KOPT-K1 (cell line): ENCODE data around the gene CPE.
"Not testable (repeated sequence)": the region's sequence is repeated elsewhere in the genome, so short reads cannot be mapped to it uniquely, and the experiment has no call there.

ENCODE experiments used
- H3K27ac ChIP-seq: fragments of 200-600 bp; sonication (generic); 2 replicates; pipeline ENCODE4 v1.5.1; 2016; ENCODE audit warnings: antibody characterized with exemption, mild to moderate bottlenecking, low read depth, low read length; ENCODE audit not compliant: poor library complexity, severe bottlenecking
- H3K36me3 ChIP-seq: fragments of 200-600 bp; sonication (generic); 2 replicates; pipeline ENCODE4 v1.5.1; 2017; ENCODE audit warnings: antibody characterized with exemption, mild to moderate bottlenecking, low read length, moderate library complexity; ENCODE audit not compliant: insufficient read depth
- H3K9me3 ChIP-seq: fragments of 200-600 bp; sonication (generic); 2 replicates; pipeline ENCODE4 v1.5.1; 2017; ENCODE audit warnings: antibody characterized with exemption, low read length, mild to moderate bottlenecking; ENCODE audit not compliant: insufficient read depth, poor library complexity, severe bottlenecking

CPE gene

DNA sequence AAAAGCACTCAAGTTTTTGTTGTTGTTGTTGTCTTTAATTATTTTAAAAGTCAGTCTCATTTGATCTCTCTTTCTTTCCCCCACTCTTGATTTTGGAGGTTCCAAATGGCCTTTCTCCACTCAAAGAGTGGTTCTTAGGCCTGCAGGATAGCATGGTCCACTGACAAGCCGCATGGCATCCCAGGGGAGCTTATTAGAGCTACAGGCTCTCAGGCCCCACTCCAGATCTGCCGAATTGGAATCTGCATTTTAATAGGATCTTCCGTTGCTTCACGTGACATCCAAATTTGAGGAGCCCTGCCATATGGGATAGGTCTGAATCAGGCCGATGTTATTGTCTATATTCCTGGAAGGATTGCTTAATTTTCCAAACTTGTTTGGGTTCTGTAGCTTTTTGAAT, 72.1 kb downstream of the CPE start:
- no peak overlapping the region for H3K27ac ChIP-seq
- no peaks in the 10 kb centered on the region for H3K9me3 ChIP-seq
- no peaks in the 10 kb centered on the region for H3K36me3 ChIP-seq

DNA sequence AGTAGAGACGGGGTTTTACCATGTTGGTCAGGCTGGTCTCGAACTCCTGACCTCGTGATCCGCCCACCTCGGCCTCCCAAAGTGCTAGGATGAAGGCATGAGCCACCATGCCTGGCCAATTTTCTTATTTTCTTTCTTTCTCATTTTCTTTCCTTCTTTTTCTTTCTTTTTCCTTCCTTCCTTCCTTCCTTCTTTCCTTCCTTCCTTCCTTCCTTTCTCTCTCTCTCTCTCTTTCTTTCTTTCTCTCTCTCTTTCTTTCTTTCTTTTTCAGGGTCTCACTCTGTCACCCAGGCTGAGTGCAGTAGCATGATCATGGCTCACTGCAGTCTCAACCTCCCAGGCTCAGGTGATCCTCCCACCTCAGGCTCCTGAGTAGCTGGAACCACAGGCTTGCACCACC, 74.3 kb downstream of the CPE start:
- not testable (repeated sequence) for H3K9me3 ChIP-seq, H3K27ac ChIP-seq

DNA sequence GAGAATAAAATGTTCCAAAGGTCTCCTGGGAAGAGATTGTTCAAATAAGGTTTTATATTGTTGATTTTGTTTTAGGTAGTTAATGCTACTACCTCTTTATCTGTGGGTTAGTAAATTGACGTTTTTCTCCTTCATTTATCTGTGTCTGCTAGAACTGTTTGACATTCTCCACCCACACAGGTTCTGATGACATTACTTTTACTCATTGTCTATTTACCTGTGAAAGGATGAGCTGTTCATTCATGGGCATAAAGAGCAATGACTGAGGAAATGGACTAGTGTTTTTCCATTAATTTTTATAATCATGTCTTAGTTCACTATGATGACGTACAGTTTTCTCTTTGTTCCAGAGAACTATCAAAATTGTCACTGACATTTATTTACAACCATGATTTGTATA, 75.6 kb downstream of the CPE start:
- H3K36me3 ChIP-seq = no peaks in the 10 kb centered on the region
- no peak overlapping the region for H3K27ac ChIP-seq
- H3K9me3 ChIP-seq = no peaks in the 10 kb centered on the region

More for the DNA sequence above, 74.3 kb downstream of the CPE start:
- not testable (repeated sequence) for H3K36me3 ChIP-seq

- H3K9me3 ChIP-seq = no peaks in the 10 kb centered on the region
- no peaks in the 10 kb centered on the region for H3K36me3 ChIP-seq
- H3K27ac ChIP-seq = no peak overlapping the region
These were observed 79.0 kb downstream of the CPE start for GRCh38 chr4:165457793-165458192.

DNA sequence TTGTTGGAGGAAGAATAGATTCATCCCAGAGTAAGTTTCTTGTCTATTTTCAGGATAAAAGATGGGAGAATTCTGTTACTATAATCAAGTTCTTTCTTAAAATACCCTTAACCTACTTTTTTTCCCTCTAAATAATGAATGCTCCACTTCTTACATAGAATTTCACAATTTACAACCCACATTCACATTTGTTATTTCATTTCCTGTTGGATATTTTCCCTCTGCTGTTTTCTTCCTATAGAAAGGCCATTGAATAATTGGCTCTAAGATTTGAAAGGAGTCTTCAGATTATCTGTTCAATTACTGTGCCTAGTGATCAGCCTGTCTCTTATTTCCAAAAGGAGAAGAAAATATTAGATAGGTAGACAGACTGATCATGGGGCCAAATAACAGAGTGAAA, 79.7 kb downstream of the CPE start:
- H3K9me3 ChIP-seq = no peaks in the 10 kb centered on the region
- H3K27ac ChIP-seq = no peak overlapping the region
- H3K36me3 ChIP-seq = no peaks in the 10 kb centered on the region

DNA sequence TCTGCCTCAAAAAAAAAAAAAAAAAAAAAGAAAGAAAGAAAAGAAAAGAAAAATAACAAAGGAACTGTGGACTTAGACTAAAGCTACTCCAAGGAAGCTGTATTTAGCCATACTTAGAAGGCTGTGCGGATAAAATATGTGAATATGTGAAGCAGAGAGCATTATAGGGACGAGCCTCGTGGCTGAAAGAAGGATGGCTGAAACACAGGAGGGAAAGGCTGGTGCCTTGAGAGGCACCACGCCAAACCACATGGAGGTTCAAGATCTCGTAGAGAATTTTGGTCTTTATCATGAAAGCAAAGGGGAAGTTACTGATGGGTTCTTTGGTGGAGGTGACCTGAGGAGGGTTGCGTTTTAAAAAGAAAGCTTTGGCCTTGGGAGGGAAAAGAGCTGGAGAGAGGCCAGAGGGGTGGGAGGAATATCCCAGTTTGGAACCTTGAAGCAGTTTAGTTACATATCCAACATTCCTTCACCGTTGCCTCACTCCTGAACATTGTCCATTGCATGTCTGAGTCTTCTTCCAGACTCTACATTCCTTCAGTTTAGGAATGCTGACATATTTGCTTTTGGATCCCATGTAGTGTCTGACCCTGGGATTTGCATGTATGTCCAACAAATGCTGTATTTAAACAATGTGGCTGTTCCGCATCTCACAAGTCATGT, 82.5 kb downstream of the CPE start:
- H3K27ac ChIP-seq = no peak overlapping the region
- H3K9me3 ChIP-seq = no peaks in the 10 kb centered on the region
- H3K36me3 ChIP-seq = no peaks in the 10 kb centered on the region

DNA sequence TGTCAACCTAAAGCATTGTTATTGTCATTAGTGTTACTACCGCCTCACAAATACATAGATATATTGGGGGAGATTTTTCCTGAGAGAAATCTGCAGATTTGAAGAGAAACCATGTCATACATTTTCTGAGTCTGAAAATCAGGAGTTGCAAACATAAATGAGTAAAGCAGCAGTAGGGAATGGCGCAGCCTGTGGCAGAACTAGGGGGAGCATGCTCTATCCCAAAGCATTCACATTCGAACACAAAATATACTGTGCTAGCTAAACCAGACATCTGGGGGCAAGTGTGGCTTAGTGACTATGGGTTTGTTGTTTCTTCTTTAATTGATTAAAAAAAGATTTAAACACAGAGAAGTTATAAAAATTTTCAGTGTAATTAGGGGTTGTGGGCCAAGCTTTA, 83.2 kb downstream of the CPE start:
- Histone ChIP-seq H3K36me3 (no peaks in the 10 kb centered on the region), H3K27ac (no peak overlapping the region), H3K9me3 (no peaks in the 10 kb centered on the region)

DNA sequence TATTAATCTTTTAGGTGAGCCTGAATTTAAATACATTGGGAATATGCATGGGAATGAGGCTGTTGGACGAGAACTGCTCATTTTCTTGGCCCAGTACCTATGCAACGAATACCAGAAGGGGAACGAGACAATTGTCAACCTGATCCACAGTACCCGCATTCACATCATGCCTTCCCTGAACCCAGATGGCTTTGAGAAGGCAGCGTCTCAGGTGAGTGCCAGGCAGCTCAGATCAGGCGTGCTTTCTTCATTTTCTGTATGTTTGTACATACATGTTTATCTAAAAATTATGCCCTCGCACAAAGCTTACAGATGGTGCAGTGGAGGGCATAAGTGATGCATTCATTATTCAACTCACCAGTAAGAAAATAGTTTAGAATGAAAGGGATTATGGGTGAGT, 85.6 kb downstream of the CPE start:
- no peaks in the 10 kb centered on the region for H3K9me3 ChIP-seq
- no peaks in the 10 kb centered on the region for H3K36me3 ChIP-seq
- H3K27ac ChIP-seq = no peak overlapping the region

GRCh38 chr4:165464813-165465381, 86.1 kb downstream of the CPE start:
- H3K27ac ChIP-seq = no peak overlapping the region
- no peaks in the 10 kb centered on the region for H3K36me3 ChIP-seq
- no peaks in the 10 kb centered on the region for H3K9me3 ChIP-seq

DNA sequence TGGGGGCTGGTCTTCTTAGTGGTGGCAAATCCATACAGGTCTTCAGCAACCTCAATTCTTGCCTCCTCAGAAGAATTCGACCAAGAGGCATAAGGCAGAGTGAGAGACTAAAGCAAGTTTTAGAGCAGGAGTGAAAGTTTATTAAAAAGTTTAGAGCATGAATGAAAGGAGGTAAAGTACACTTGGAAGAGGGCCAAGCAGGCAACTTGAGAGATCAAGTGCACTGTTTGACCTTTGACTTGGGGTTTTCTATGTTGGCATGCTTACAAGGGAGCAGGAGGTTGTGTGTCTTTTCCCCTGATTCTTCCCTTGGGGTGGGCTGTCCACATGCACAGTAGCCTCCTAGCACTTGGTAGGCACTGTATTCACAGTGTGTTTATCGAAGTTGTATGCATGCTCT, 91.2 kb downstream of the CPE start:
- Histone ChIP-seq H3K27ac (no peak overlapping the region), H3K9me3 (peaks cover 44% of the 10 kb centered on the region), H3K36me3 (no peaks in the 10 kb centered on the region)

GRCh38 chr4:165472943-165473676, 94.3 kb downstream of the CPE start:
- H3K36me3 ChIP-seq = no peaks in the 10 kb centered on the region
- H3K9me3 ChIP-seq = peaks cover 50% of the 10 kb centered on the region

GRCh38 chr4:165474784-165475705, 96.2 kb downstream of the CPE start:
- Histone ChIP-seq H3K9me3 (peaks cover 50% of the 10 kb centered on the region), H3K36me3 (no peaks in the 10 kb centered on the region), H3K27ac (no peak overlapping the region)

More at GRCh38 chr4:165472943-165473676, 94.3 kb downstream of the CPE start:
- H3K27ac ChIP-seq = no peak overlapping the region

- Histone ChIP-seq H3K36me3 (no peaks in the 10 kb centered on the region), H3K9me3 (peaks cover 49% of the 10 kb centered on the region), H3K27ac (no peak overlapping the region)
These were observed 96.9 kb downstream of the CPE start for GRCh38 chr4:165475706-165476070.

DNA sequence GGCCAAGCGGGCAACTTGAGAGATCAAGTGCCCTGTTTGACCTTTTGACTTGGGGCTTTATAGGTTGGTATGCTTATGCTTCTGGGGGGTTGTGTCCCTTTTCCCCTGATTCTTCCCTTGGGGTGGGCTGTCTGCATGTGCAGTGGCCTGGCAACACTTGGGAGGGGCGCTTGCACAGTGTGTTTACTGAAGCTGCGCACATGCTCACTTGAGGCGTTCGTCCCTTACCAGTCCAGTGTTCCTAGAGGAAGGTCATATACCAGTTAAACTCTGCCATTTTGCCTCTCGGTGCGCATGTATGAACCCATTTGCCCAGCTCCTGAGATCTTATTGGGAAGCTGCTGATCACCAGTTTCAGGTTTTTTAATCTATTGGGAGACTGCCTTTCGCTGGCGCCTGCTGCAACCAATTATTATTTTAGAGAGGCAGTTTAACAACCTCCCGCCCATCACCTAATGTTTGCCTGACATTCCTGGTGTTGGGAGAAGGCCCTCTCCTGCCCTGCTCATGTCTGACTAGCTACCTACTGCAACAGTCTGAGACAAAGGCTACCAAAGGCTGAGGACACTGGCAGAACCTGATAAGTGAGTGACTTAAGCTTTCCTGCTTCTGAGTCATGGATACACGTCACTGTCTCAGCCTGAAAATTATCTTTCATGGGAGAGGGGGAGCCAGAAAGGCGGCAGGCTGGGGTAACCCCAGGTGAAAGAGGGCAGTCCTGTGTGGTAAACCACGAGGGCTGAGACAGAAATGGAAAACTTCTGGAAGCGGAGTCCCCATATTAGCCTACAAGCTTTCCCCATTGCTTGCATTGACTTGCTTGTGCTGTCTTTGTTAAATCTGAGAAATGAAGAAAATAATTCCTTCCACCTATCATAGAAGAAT, 97.6 kb downstream of the CPE start:
- Histone ChIP-seq H3K36me3 (no peaks in the 10 kb centered on the region), H3K9me3 (peaks cover 41% of the 10 kb centered on the region), H3K27ac (no peak overlapping the region)
